GM19351 (cell line): ENCODE data around the gene SLC25A11.

ENCODE experiments used
- ATAC-seq: cut with Tn5 transposase; IDR thresholded peaks from one replicate; pipeline ENCODE4 v1.9.1; 2021; ENCODE audit warnings: mild to moderate bottlenecking, moderate library complexity; ENCODE audit not compliant: unreplicated experiment

Gene SLC25A11

GRCh38 chr17:4939796-4940554 lies at the start of gene SLC25A11, which contains the start of gene RNF167:
Gene SLC25A11 (minus strand): TSS chr17:4940046. CDS start chr17:4939910, 136 bp downstream.
Gene RNF167 (plus strand): TSS chr17:4940268. CDS start chr17:4940910, 642 bp downstream.
- ATAC-seq: peak; percentile 79

DNA sequence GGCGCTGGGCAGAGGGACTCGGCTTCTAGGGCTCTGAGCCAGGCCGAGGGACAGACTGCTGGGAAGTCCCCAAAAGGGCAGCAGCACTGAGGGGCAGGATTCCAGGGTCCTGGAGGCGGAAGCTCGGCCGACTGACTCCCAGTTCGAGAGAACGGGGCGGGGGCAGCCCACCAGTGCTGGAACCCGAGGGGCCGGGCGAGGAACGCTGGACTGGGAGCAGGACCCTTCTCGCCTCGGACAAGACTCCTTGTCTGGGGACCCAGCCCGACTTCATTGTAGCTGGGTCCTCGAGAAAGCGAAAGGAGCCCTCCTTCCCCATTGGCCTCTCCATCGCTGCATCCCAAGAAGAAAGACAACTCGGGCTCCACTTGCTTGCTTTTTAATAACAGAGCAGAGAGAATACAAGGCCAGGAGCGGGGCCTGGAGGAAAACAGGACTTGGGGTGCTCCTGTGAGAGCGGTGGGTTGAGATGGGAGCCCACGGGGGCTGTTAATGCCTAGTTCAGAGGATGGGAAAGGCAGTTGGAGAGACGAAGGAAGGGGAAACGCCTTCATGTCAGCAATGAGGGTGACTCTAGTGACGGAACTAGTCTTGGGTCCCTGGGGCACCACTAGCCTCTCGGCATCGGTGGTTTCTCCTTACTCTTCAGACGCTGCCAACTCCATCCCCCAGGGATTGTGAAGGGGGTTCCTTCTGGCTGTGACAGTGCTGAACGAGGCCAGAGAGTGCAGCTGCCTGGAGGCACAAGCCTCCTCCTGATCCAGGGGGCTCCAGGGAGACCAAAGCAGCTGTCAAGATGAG lies 48.1 kb upstream of the SLC25A11 start:
- ATAC-seq: no peak

- peak; percentile 66 for ATAC-seq
These were observed 47.3 kb upstream of the SLC25A11 start, which contains the start of gene CAMTA2 for GRCh38 chr17:4986951-4987766. Gene CAMTA2 (minus strand): TSS chr17:4987675. CDS start chr17:4986222, 1,453 bp downstream.

DNA sequence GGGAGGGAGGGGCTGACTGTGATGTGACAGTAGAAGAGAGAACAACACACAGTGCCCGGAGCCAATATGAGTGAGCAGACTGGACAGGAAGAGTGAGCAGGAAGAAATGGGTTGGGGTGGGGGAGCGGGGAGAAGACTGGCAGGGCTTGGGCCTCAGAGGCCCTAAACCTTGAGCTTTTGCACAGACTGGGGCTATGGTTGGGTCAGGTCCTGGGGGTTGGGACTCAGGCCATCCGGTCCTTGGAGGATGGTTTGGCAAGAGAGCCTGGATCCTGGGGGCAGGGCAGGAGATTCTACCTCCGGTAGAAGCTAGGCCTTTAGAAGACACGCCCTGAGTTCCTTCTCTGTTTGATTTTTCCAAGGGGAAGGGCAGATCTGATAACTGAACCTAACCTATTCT lies 46.6 kb upstream of the SLC25A11 start:
- no peak for ATAC-seq

- ATAC-seq: no peak
These were observed 42.5 kb upstream of the SLC25A11 start for GRCh38 chr17:4982305-4982704.

- ATAC-seq: no peak
These were observed 40.9 kb upstream of the SLC25A11 start for GRCh38 chr17:4980644-4981216.

GRCh38 chr17:4978726-4979125 lies 38.9 kb upstream of the SLC25A11 start:
- ATAC-seq: no peak

DNA sequence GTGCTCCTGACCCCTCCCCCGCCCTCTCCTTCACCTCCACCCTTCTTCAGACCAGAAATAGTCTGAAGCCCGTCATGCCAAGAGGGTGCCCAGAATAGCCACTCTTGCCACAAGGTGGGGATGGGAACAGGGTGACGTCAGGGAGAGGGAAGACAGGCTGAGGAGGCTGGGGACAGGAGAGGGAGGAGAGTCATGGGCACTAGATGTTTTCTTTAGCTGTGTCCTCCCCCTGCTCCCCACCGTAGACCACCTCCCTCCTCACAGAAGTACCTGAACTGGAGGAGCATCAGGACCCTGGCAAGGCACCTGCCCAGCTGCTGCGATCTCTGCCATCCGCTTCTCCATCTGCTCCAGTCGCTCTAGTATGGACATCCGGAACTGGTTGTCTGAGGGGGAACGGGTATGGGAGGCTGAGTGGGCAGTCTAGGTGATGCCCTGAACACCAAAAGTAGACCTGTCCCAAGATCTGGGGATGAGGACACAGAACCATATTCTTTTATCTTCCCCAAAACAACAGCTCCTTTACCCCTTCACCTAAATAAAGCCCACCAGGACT lies 34.3 kb upstream of the SLC25A11 start:
- no peak for ATAC-seq

- ATAC-seq: no peak
These were observed 33.6 kb upstream of the SLC25A11 start for GRCh38 chr17:4973256-4974114.

DNA sequence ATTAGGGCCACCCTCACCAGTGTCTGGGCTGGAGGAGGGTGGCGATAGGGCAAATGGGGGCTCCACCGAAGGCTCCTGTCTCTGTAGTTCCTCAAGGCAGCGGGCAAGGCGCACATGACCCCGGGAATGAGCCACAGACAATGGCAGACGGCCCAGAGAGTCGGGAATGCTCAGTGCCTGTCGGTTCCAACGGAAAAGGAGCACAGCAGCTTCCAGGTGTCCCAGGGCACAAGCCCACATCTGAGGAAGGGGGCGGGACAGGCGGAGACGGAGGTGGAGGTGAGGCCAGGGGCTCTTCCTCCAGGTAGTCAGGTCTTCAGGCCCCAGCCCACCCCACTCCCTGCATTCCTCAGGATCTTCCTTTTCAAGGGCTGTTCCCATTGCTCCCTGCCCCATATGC lies 32.9 kb upstream of the SLC25A11 start:
- no peak for ATAC-seq

- no peak for ATAC-seq
These were observed 32.5 kb upstream of the SLC25A11 start for GRCh38 chr17:4972322-4972721.

- no peak for ATAC-seq
These were observed 32.0 kb upstream of the SLC25A11 start for GRCh38 chr17:4971826-4972225.

DNA sequence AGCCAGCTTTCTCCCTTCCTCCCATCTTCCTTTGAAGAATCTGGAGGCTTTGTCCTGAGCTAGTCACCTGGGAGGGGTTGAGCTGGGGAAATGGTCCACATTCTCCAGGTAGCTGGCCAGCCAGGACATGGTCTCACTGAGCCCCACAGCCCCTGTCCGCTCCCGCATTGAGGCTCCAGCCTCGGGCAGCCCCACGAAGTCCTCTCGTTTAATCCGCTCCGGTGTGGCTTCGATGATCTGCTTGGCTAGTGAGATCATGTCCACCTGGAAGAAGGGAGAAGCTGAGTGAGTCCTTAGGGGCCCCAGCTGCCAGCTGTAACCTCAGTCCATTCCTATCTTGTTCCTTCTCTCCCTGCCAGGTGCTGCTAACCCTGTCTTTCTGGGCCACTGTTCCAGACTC lies 30.4 kb upstream of the SLC25A11 start:
- ATAC-seq: no peak

DNA sequence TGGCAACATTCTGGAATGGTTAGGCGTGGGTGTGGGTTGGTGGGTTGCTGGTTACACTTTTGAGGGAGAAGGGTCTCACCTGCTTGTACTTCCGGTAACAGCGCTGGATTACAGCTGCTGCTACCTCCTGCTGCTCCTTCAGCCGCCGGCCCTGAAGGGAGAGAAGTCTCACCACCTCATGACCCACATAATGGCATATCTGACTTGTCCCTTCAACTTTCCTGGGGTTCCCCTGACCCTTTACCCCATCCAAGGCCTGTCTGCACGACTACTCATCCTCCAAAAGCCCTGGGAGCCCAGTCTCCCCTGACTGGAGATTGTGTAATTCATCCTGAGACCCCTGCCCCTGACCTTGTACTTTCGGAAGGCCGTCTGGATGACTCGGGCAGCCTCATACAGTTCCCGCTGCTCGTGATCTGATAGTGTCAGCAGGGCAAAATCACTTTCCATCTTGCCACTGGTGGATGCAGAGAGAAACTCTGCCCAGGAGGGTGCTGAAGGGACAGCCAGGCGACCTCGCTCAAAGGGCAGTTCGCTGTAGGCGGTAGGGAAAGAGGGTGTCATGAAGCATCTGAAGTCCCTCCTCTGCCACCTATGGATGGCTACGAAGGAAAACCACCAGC lies 29.8 kb upstream of the SLC25A11 start:
- ATAC-seq: no peak

DNA sequence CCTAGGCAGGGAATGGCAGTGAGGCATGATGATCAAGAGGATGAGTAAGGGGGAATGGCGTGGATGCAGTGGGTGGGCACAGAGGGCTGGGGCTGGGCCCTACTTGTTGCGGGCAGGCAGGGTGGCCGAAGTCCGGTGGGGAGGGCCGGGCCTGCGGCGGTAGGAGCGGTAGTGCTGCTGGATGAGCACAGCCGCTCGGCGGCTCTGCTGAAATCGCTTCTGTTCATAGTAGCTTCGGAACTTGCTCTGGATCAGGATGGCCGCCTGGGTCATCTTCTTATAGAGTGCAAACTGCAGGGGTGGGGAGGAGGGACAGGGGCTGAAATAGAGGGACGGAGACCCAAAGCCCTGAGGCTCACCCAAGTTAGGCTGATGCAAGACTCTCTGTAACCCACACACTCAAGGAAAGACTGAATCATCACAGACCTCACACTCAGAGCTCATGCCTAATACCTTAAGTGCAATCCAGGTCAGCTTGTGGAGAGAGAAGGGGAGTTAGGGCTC lies 29.3 kb upstream of the SLC25A11 start:
- ATAC-seq: no peak

- no peak for ATAC-seq
These were observed 28.7 kb upstream of the SLC25A11 start for GRCh38 chr17:4968486-4969046.

GRCh38 chr17:4967539-4968485 lies 28.0 kb upstream of the SLC25A11 start, which contains the start of gene SPAG7:
Gene SPAG7 (minus strand): TSS chr17:4967817. CDS start chr17:4967804, 13 bp downstream.
- peak; percentile 59 for ATAC-seq
